Heart right ventricle (tissue), 16 donors: ENCODE results near the gene ALOX15. TPM values are rescaled to one million over a fixed set of nuclear protein-coding genes. Genes with fewer than 3 reads are reported as not detected.

Experiments used
- ATAC-seq, 8 donors: fragments of 200-7000 bp; cut with Tn5 transposase; one replicate each; pipeline ENCODE4 v1.9.1; 2020; ENCODE audit warnings: mild to moderate bottlenecking in 8 of 8, moderate library complexity in 8 of 8, moderate number of reproducible peaks in 1 of 8
- DNase-seq, 2 donors: peaks; one replicate each; pipeline ENCODE4 v3.0.0-alpha.2; 2020
- H3K27ac ChIP-seq, 10 donors: fragments of 200-600 bp; sonication (generic) in 2 of 10; one replicate each; pipeline versions ENCODE4 v1.5.0 to v1.8.0; 2020 to 2022; ENCODE audit warnings: mild to moderate bottlenecking in 3 of 10
- H3K27me3 ChIP-seq, 7 donors: fragments of 200-600 bp; one replicate each; pipeline ENCODE4 v1.8.0; 2021 to 2022; ENCODE audit warnings: mild to moderate bottlenecking in 2 of 7
- H3K36me3 ChIP-seq, 9 donors: fragments of 200-600 bp; sonication (generic) in 1 of 9; one replicate each; pipeline versions ENCODE4 v1.5.0 to v1.8.0; 2020 to 2022; ENCODE audit warnings: mild to moderate bottlenecking in 2 of 9
- H3K4me1 ChIP-seq, 9 donors: fragments of 200-600 bp; sonication (generic) in 1 of 9; one replicate each; pipeline versions ENCODE4 v1.5.0 to v1.8.0; 2020 to 2022; ENCODE audit warnings: mild to moderate bottlenecking in 4 of 9
- H3K4me3 ChIP-seq, 10 donors: fragments of 200-600 bp; sonication (generic) in 2 of 10; one replicate each; pipeline versions ENCODE4 v1.5.0 to v1.8.0; 2020 to 2022; ENCODE audit warnings: mild to moderate bottlenecking in 7 of 10, moderate library complexity in 2 of 10
- H3K9me3 ChIP-seq, 11 donors: fragments of 200-600 bp in 10 of 11; sonication (generic) in 2 of 11; one replicate each; pipeline versions ENCODE4 v1.5.0 to v1.8.0; 2013 to 2022; ENCODE audit warnings: mild to moderate bottlenecking in 2 of 11, control low read depth in 1 of 11, moderate library complexity in 1 of 11
- WGBS, 2 donors: extraction: QIAGEN DNeasy Blood & Tissue Kit; methylation state at CpG; one replicate each; pipeline ENCODE4 v1.1.7; 2013; ENCODE audit warnings: inconsistent platforms in 1 of 2; 5-methylcytosine and 5-hydroxymethylcytosine counted together
- intact Hi-C, 10 donors: fragments of 100-400 bp; cut with DNase I; formaldehyde crosslinking; loops; one replicate each; pipeline versions ENCODE4 v1.11.1 to v1.14.2; 2022
- polyA plus RNA-seq, 2 donors: library from polyadenylated mRNA; stranded (reverse); fragments of 200-250 nt; gene quantifications; one replicate each; pipeline ENCODE4 v1.2.3, GENCODE V29; 2013
- total RNA-seq, 10 donors: library from RNA; stranded (reverse); fragmentation: NEBNext Ultra II Directional in 3 of 10; extraction: Animal tissue kit (Norgen Biotek cat#: 25700) in 3 of 10; gene quantifications; one replicate each; pipeline versions ENCODE4 v1.2.1 to v1.2.4, GENCODE V29; 2021 to 2023
- TF ChIP-seq, protein P1 (sequence below), 9 donors: fragments of 200-600 bp; sonication (generic) in 2 of 9; IDR thresholded peaks; one replicate each; pipeline versions ENCODE4 v1.5.0 to v1.8.0; 2021 to 2022; ENCODE audit warnings: antibody characterized with exemption in 9 of 9, mild to moderate bottlenecking in 5 of 9, moderate library complexity in 1 of 9
- donor health status: Arrhythmogenic right ventricular cardiomyopathy.
- donor health status: ischemic (EF 13 %, LVEDD 7.1; RV severe dilation, severe dysfunction).
- donor health status: healthy with polysubstance abuse.
- donor health status: DM: no; HTN: yes; CAD: no.
- donor health status: DM: no; HTN: no; CAD: no.
- donor health status: ischemic (EF 25% LVEDD 6.9; RV normal size, moderate dysfunction).
- donor health status: ischemic (EF 25% LVEDD 5.7; RV mildly dilated, moderate dysfunction).
- donor health status: healthy.
- donor health status: DM: yes; HTN: yes; CAD: no.
- donor health status: Ischemic cardiomyopathy.
- donor health status: ischemic (EF 35%, LVEDD 5.7; RV mildly dilated, moderate dysfunction).
- donor health status: nonischemic (EF 11% LVEDD 7.7; RV severe dilation, severe dysfunction).
- donor health status: DM: yes; HTN: yes; CAD: no.
- donor health status: PGD.
- donor health status: ischemic (EF 29% LVEDD 5.4; RV normal size, mild dysfunction).
- donor health status: nonischemic (EF 23%, LVEDD 6.1; RV moderate dilation, normal function).

Gene ALOX15
- total and polyA plus RNA-seq, 12 donors, result 0.11 to 1.3 (median 0.16) TPM; not detected in 5

DNA sequence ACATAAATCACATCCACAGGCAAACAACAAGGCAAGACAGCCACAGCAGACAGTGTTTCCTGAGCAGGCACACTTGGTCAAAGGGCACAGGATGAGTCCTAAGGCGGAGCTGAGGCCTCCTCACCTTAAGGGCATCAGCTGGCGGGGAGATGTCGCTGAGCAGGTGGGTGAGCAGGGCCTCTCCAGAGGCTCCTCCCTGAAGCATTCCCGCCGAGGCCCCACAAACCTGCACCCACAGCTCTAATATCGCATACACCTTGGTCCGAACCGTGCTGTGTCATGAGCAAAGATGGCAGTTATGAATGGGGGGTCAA is 33.2 kb upstream of the ALOX15 start:
- Histone ChIP-seq H3K27ac (no peak overlapping the region), H3K36me3 (peaks cover 0 to 100% (median 57%) of the 10 kb centered on the region in 9 donors), H3K4me1 (peaks cover 0 to 10% (median 0%) of the 10 kb centered on the region in 9 donors), H3K9me3 (no peaks in the 10 kb centered on the region), H3K4me3 (no peak overlapping the region), H3K27me3 (no peaks in the 10 kb centered on the region)
- TF ChIP-seq, protein P1, sequence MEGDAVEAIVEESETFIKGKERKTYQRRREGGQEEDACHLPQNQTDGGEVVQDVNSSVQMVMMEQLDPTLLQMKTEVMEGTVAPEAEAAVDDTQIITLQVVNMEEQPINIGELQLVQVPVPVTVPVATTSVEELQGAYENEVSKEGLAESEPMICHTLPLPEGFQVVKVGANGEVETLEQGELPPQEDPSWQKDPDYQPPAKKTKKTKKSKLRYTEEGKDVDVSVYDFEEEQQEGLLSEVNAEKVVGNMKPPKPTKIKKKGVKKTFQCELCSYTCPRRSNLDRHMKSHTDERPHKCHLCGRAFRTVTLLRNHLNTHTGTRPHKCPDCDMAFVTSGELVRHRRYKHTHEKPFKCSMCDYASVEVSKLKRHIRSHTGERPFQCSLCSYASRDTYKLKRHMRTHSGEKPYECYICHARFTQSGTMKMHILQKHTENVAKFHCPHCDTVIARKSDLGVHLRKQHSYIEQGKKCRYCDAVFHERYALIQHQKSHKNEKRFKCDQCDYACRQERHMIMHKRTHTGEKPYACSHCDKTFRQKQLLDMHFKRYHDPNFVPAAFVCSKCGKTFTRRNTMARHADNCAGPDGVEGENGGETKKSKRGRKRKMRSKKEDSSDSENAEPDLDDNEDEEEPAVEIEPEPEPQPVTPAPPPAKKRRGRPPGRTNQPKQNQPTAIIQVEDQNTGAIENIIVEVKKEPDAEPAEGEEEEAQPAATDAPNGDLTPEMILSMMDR (IDR thresholded peaks at IDR 0.05), result no peak
- 94 to 97% methylated on average over 8 of the region's 8 CpGs for WGBS, 2 donors
- intact Hi-C loops, result no loop called here
- DNase-seq (no peak), ATAC-seq (no peak)

DNA sequence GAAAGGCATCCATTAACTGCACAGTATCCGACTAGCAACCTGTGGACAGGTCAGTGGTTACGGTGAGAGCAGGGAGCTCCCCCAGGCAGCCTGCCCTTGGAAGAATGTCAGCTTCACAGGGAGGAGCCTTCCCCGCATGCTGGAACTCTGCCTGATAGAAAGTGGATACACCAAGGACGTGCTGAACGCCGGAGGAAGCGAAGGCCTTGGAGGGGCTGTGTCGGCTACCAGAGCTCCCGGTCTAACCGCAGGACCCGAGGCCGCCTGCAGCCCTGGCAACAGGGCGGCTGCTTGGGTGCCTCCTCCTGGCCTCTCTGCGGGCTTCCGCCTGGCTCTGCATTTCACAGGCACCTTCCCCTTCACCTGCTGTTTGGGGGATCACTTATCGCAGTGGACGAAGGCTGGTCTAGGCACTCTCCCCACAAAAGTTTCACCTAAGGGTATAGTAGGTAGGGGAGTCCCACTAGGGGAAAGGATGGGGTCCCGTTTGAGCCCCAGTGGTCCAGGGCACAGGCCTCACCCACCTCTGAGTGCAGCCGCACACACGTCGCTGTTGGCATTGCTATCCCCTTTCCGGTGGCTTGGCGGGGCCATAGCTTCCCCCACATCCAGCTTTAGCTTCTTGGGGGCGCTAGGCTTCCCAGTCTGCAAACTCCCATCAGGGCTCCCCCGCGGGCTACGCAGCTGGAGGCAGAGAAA is 32.7 kb upstream of the ALOX15 start:
- H3K4me3 ChIP-seq, result no peak overlapping the region
- no peaks in the 10 kb centered on the region for H3K9me3 ChIP-seq
- 94% methylated on average over 27 of the region's 27 CpGs for WGBS, 2 donors
- TF ChIP-seq, protein P1 (IDR thresholded peaks at IDR 0.05), result no peak
- H3K27me3 ChIP-seq, result no peaks in the 10 kb centered on the region
- intact Hi-C loops, result no loop called here
- H3K36me3 ChIP-seq, result peaks cover 0 to 96% (median 56%) of the 10 kb centered on the region in 9 donors
- DNase-seq (no peak), ATAC-seq (no peak)
- peaks cover 0 to 9% (median 0%) of the 10 kb centered on the region in 9 donors for H3K4me1 ChIP-seq
- H3K27ac ChIP-seq, result no peak overlapping the region

DNA sequence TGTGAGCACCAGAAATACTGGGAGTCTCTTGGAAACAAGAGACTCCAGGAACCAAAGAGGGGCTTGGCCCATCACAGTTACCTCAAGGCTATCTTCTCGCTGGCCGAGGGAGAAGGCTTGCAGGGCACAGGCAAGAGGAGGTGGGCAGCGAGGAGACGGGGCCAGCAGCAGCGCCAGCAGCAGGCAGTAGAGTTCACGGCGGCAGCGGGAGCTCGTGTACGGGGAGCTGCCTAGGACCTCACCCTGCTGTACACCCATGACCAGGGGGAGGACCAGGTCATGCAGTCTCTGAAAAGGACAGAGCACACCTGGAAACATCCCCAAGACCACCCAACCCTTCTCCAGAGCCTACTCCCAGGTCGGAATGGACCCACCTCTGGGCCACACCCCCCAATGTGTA is 31.7 kb upstream of the ALOX15 start:
- Histone ChIP-seq H3K9me3 (no peaks in the 10 kb centered on the region), H3K36me3 (peaks cover 0 to 86% (median 50%) of the 10 kb centered on the region in 9 donors), H3K4me1 (no peaks in the 10 kb centered on the region), H3K27ac (no peak overlapping the region), H3K4me3 (no peak overlapping the region), H3K27me3 (no peaks in the 10 kb centered on the region)
- intact Hi-C loops, result no loop called here
- DNase-seq, result no peak
- ATAC-seq, result peak in 1 of 8 donors; percentile 40
- TF ChIP-seq, protein P1 (IDR thresholded peaks at IDR 0.05), result no peak
- WGBS, 2 donors, result 91 to 96% methylated on average over 11 of the region's 11 CpGs

DNA sequence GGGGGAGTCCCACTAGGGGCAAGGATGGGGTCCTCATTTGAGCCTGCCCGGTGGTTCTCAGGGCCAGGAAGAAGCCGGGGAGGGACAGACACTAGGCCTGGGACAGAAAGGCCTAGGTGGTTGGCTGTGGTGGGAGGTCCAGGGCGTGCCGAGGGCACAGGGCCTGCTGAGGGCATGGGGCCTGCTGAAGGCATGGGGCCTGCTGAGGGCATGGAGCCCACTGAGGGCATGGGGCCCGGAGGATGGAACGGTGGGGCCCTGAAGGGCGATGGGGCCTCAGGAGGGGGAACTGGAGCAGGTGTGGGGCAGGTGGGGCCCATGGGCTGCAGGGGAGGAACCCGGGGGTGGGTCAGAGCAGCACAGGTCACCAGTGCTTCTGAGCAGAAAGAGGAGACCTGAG is 31.3 kb upstream of the ALOX15 start:
- peak in 2 of 8 donors; percentile 16 to 40 for ATAC-seq

More for the DNA sequence above, 31.3 kb upstream of the ALOX15 start:
- Histone ChIP-seq H3K36me3 (peaks cover 0 to 82% (median 50%) of the 10 kb centered on the region in 9 donors), H3K4me1 (no peaks in the 10 kb centered on the region), H3K27me3 (no peaks in the 10 kb centered on the region), H3K4me3 (no peak overlapping the region), H3K27ac (no peak overlapping the region), H3K9me3 (no peaks in the 10 kb centered on the region)
- intact Hi-C loops, result no loop called here
- DNase-seq, result no peak
- TF ChIP-seq, protein P1 (IDR thresholded peaks at IDR 0.05), result no peak
- 93 to 95% methylated on average over 8 of the region's 8 CpGs for WGBS, 2 donors
